PC-3 (cell line): ENCODE measurements around the gene CAPN13. TPM values are rescaled to one million over a fixed set of nuclear protein-coding genes. Genes with fewer than 3 reads are reported as not detected.

Experiments used
- ATAC-seq: fragments of 200-7000 bp; cut with Tn5 transposase; 2 replicates; pipeline ENCODE4 v1.9.1; 2020; ENCODE audit warnings: mild to moderate bottlenecking, moderate library complexity
- BruUV-seq: library from RNA; stranded (reverse); fragments of 400-500 nt; replicated peaks from 2 replicates; lab custom pipeline; 2021; lab: Mats Ljungman, UMichigan
- CTCF ChIA-PET: fragments of 300-600 bp; sonication (Branson Sonifier 250); formaldehyde crosslinking; loops from one replicate; lab custom pipeline; 2022; ENCODE audit warnings: antibody characterized with exemption; lab: Charles Lee
- POLR2A ChIA-PET: fragments of 300-600 bp; sonication (Branson Sonifier 250); formaldehyde crosslinking; loops from one replicate; lab custom pipeline; 2022; ENCODE audit warnings: antibody characterized with exemption; ENCODE audit not compliant: unreplicated experiment; lab: Charles Lee
- DNase-seq: peaks from one replicate; pipeline ENCODE4 v3.0.0-alpha.2; 2015
- H2AFZ ChIP-seq: fragments of 300-600 bp; sonication (generic); 2 replicates; pipeline ENCODE4 v1.6.0; 2016; ENCODE audit warnings: antibody characterized with exemption, low read length
- H3F3A ChIP-seq: fragments of 300-600 bp; sonication (generic); one replicate; pipeline ENCODE4 v1.6.0; 2017; ENCODE audit warnings: antibody characterized with exemption, low read length, control low read depth, mild to moderate bottlenecking; ENCODE audit not compliant: unreplicated experiment
- H3K27ac ChIP-seq: fragments of 300-600 bp; sonication (generic); 2 replicates; pipeline ENCODE4 v1.5.1; 2016; ENCODE audit warnings: mild to moderate bottlenecking, low read length
- H3K27me3 ChIP-seq: fragments of 300-600 bp; sonication (generic); 2 replicates; pipeline ENCODE4 v1.6.1; 2016; ENCODE audit warnings: low read length, mixed read lengths
- H3K36me3 ChIP-seq: fragments of 300-600 bp; sonication (generic); 2 replicates; pipeline ENCODE4 v1.6.1; 2016; ENCODE audit warnings: low read depth, mixed run types, low read length, mixed read lengths
- H3K4me1 ChIP-seq: fragments of 300-600 bp; sonication (generic); 2 replicates; pipeline ENCODE4 v1.5.1; 2016; ENCODE audit warnings: low read length; ENCODE audit not compliant: insufficient read depth
- H3K4me2 ChIP-seq: fragments of 300-600 bp; sonication (generic); 2 replicates; pipeline ENCODE4 v1.6.0; 2016; ENCODE audit warnings: low read length
- H3K4me3 ChIP-seq: fragments of 300-600 bp; sonication (generic); 2 replicates; pipeline ENCODE4 v1.5.1; 2016; ENCODE audit warnings: mild to moderate bottlenecking, low read length, mixed read lengths
- H3K79me2 ChIP-seq: fragments of 300-600 bp; sonication (generic); 2 replicates; pipeline ENCODE4 v1.6.1; 2017; ENCODE audit warnings: low read length, mixed read lengths
- H3K9ac ChIP-seq: fragments of 300-600 bp; sonication (generic); 2 replicates; pipeline ENCODE4 v1.6.0; 2016; ENCODE audit warnings: mild to moderate bottlenecking, low read length
- H3K9me2 ChIP-seq: fragments of 300-600 bp; sonication (generic); replicated peaks from 2 replicates; pipeline ENCODE4 v1.6.1; 2016; ENCODE audit warnings: mixed run types, low read length, mixed read lengths
- H3K9me3 ChIP-seq: fragments of 300-600 bp; sonication (generic); 2 replicates; pipeline ENCODE4 v1.6.1; 2016; ENCODE audit warnings: low read length, mixed read lengths
- H4K20me1 ChIP-seq: fragments of 300-600 bp; sonication (generic); 2 replicates; pipeline ENCODE4 v1.6.1; 2016; ENCODE audit warnings: low read length, mixed read lengths
- CTCF ChIP-seq: fragments of 300-600 bp; sonication (generic); conservative IDR thresholded peaks from 2 replicates; pipeline ENCODE4 v1.5.1; 2017; ENCODE audit warnings: antibody characterized with exemption, low read depth, mild to moderate bottlenecking, low read length
- EZH2 ChIP-seq: fragments of 300-600 bp; sonication (generic); IDR thresholded peaks from one replicate; pipeline ENCODE4 v1.6.1; 2017; ENCODE audit warnings: antibody characterized with exemption, mild to moderate bottlenecking, low read length; ENCODE audit not compliant: unreplicated experiment
- EZH2phosphoT487 ChIP-seq: fragments of 300-600 bp; sonication (generic); IDR thresholded peaks from 2 replicates; pipeline ENCODE4 v1.6.1; 2018; ENCODE audit warnings: mild to moderate bottlenecking, antibody characterized with exemption, low read length, borderline replicate concordance
- intact Hi-C: fragments of 100-400 bp; cut with micrococcal nuclease; formaldehyde crosslinking; loops from 2 replicates; pipeline ENCODE4 v1.9.0; 2023
- total RNA-seq: library from RNA; depleted of rRNA; stranded (reverse); fragments of >200 nt; gene quantifications from 2 replicates; pipeline ENCODE4 v1.2.3, GENCODE V29; 2014

CAPN13 gene
- total RNA-seq, 1 experiment from 2014 or later = 0.44 TPM

- no TSS peak for BruUV-seq
- Histone ChIP-seq H3K9me2 (no peaks in the 10 kb centered on the region), H3K4me3 (no peak overlapping the region), H3K9ac (no peak overlapping the region), H2AFZ (no peak overlapping the region), H3K79me2 (no peaks in the 10 kb centered on the region), H3K27ac (no peak overlapping the region), H3K27me3 (0 out of 2 replicates have a peak, but pooled peaks cover 6% of the 10 kb centered on the region), H3K9me3 (no peaks in the 10 kb centered on the region), H3K4me2 (no peak overlapping the region), H3F3A (no peaks in the 10 kb centered on the region), H3K4me1 (no peaks in the 10 kb centered on the region; the same call in 1 of the 2 replicates), H4K20me1 (no peaks in the 10 kb centered on the region), H3K36me3 (no peaks in the 10 kb centered on the region; the same call in 1 of the 2 replicates)
- ChIA-PET CTCF (no interaction called here), POLR2A (no interaction called here)
- ATAC-seq = no peak
- intact Hi-C loops = loop anchor here (10.0 kb wide), 1 partner anchor 1008 kb away; no protein-coding TSS in a partner anchor
- DNase-seq = no peak
- TF ChIP-seq EZH2phosphoT487 (no peak), EZH2 (no peak), CTCF (no peak)
Observed at GRCh38 chr2:30716123-30716900, 90.9 kb downstream of the CAPN13 start.

- H3K4me3 ChIP-seq = no peak overlapping the region
- H3K79me2 ChIP-seq = no peaks in the 10 kb centered on the region
- H4K20me1 ChIP-seq = no peaks in the 10 kb centered on the region
- TF ChIP-seq EZH2phosphoT487 (no peak), CTCF (no peak), EZH2 (no peak)
- H3K4me1 ChIP-seq = no peaks in the 10 kb centered on the region; the same call in 1 of the 2 replicates
- BruUV-seq = no TSS peak
- H3K4me2 ChIP-seq = no peak overlapping the region
- POLR2A ChIA-PET = no interaction called here
- no peaks in the 10 kb centered on the region for H3K9me3 ChIP-seq
- CTCF ChIA-PET = interaction anchor here (0.6 kb wide), 1 partner anchor 1016 kb away, joined by 5 read pairs; no protein-coding TSS in a partner anchor
- H2AFZ ChIP-seq = 0 out of 2 replicates have a peak overlapping the region, but pooled peaks have one; percentile 42
- H3F3A ChIP-seq = no peaks in the 10 kb centered on the region
- no peak overlapping the region for H3K27ac ChIP-seq
- no peak for ATAC-seq
- no peaks in the 10 kb centered on the region; the same call in 1 of the 2 replicates for H3K36me3 ChIP-seq
- no peak overlapping the region for H3K9ac ChIP-seq
- H3K9me2 ChIP-seq = no peaks in the 10 kb centered on the region
- intact Hi-C loops = loop anchor here (1.0 to 10.0 kb wide), 3 partner anchors 148 to 1010 kb away; no protein-coding TSS in a partner anchor
- H3K27me3 ChIP-seq = 0 out of 2 replicates have a peak, but pooled peaks cover 6% of the 10 kb centered on the region
- no peak for DNase-seq
Observed at GRCh38 chr2:30714811-30715709, 92.2 kb downstream of the CAPN13 start.
